H9 (cell line): Measurements from ENCODE around the gene ANKRD29. TPM values are rescaled to one million over a fixed set of nuclear protein-coding genes. Genes with fewer than 3 reads are reported as not detected.

ENCODE experiments used
- DNase-seq: peaks from one replicate; pipeline ENCODE4 v3.0.0-alpha.2; 2017
- H2AFZ ChIP-seq: one replicate; pipeline ENCODE4 v1.6.1; 2013; ENCODE audit warnings: mild to moderate bottlenecking, low read length, control low read depth, moderate library complexity
- H2AK5ac ChIP-seq: 2 replicates; pipeline ENCODE4 v1.6.1; 2013; ENCODE audit warnings: low read length, control low read depth, mixed read lengths; ENCODE audit not compliant: insufficient read length
- H2BK120ac ChIP-seq: one replicate; pipeline ENCODE4 v1.6.1; 2013; ENCODE audit warnings: low read depth, mild to moderate bottlenecking, low read length, control low read depth, inconsistent platforms; ENCODE audit not compliant: poor library complexity, severe bottlenecking
- H2BK12ac ChIP-seq: 2 replicates; pipeline ENCODE4 v1.6.1; 2013; ENCODE audit warnings: low read length, control low read depth, mixed read lengths, low read depth; ENCODE audit not compliant: insufficient read length
- H2BK15ac ChIP-seq: 2 replicates; pipeline ENCODE4 v1.6.1; 2013; ENCODE audit warnings: low read depth, low read length, control low read depth
- H2BK20ac ChIP-seq: one replicate; pipeline ENCODE4 v1.6.1; 2013; ENCODE audit warnings: low read depth, mild to moderate bottlenecking, low read length, control low read depth, inconsistent platforms; ENCODE audit not compliant: poor library complexity, severe bottlenecking
- H2BK5ac ChIP-seq: 2 replicates; pipeline ENCODE4 v1.6.1; 2013; ENCODE audit warnings: low read length, control low read depth, mixed read lengths; ENCODE audit not compliant: insufficient read length
- H3K14ac ChIP-seq: 2 replicates; pipeline ENCODE4 v1.6.1; 2013; ENCODE audit warnings: low read length, control low read depth; ENCODE audit not compliant: insufficient read depth
- H3K18ac ChIP-seq: 2 replicates; pipeline ENCODE4 v1.6.1; 2013; ENCODE audit warnings: low read depth, mild to moderate bottlenecking, mixed read lengths, low read length, control low read depth; ENCODE audit not compliant: insufficient read length
- H3K23ac ChIP-seq: 2 replicates; pipeline ENCODE4 v1.6.1; 2013; ENCODE audit warnings: low read length, control low read depth, mixed read lengths, low read depth; ENCODE audit not compliant: insufficient read length
- H3K23me2 ChIP-seq: 2 replicates; pipeline ENCODE4 v1.6.1; 2013; ENCODE audit warnings: low read depth, mild to moderate bottlenecking, mixed read lengths, low read length, control low read depth; ENCODE audit not compliant: insufficient read length, poor library complexity, severe bottlenecking
- H3K27ac ChIP-seq: 2 replicates; pipeline ENCODE4 v1.5.1; 2013; ENCODE audit warnings: low read length, control low read depth, mixed read lengths, low read depth; ENCODE audit not compliant: insufficient read length
- H3K27me3 ChIP-seq: 2 replicates; pipeline ENCODE4 v1.6.1; 2013; ENCODE audit warnings: low read length, control low read depth, inconsistent platforms; ENCODE audit not compliant: insufficient read depth
- H3K4ac ChIP-seq: 2 replicates; pipeline ENCODE4 v1.6.1; 2013; ENCODE audit warnings: low read depth, mild to moderate bottlenecking, control low read depth, inconsistent platforms, low read length, moderate library complexity
- H3K4me1 ChIP-seq: 2 replicates; pipeline ENCODE4 v1.6.1; 2013; ENCODE audit warnings: low read length, control low read depth, inconsistent platforms; ENCODE audit not compliant: insufficient read depth
- H3K4me2 ChIP-seq: 2 replicates; pipeline ENCODE4 v1.6.1; 2013; ENCODE audit warnings: low read length, control low read depth, mixed read lengths; ENCODE audit not compliant: insufficient read length, insufficient read depth
- H3K56ac ChIP-seq: 2 replicates; pipeline ENCODE4 v1.6.1; 2013; ENCODE audit warnings: low read depth, mild to moderate bottlenecking, mixed read lengths, low read length, control low read depth; ENCODE audit not compliant: insufficient read length
- H3K79me1 ChIP-seq: 2 replicates; pipeline ENCODE4 v1.6.1; 2013; ENCODE audit warnings: low read depth, mild to moderate bottlenecking, moderate library complexity, low read length, control low read depth, inconsistent platforms; ENCODE audit not compliant: insufficient read depth, poor library complexity, severe bottlenecking
- H3K79me2 ChIP-seq: 2 replicates; pipeline ENCODE4 v1.6.1; 2013; ENCODE audit warnings: low read length, control low read depth, inconsistent platforms; ENCODE audit not compliant: insufficient read depth
- H3K9ac ChIP-seq: 2 replicates; pipeline ENCODE4 v1.6.1; 2013; ENCODE audit warnings: low read length, control low read depth, mixed read lengths; ENCODE audit not compliant: insufficient read length; ENCODE audit errors: extremely low read depth
- H3K9me3 ChIP-seq: one replicate; pipeline ENCODE4 v1.6.1; 2013; ENCODE audit warnings: low read depth, low read length, inconsistent platforms; ENCODE audit not compliant: control insufficient read depth
- H3T11ph ChIP-seq: one replicate; pipeline ENCODE4 v1.6.1; 2013; ENCODE audit warnings: mild to moderate bottlenecking, low read length, control low read depth, inconsistent platforms
- H4K20me1 ChIP-seq: one replicate; pipeline ENCODE4 v1.6.1; 2013; ENCODE audit not compliant: control insufficient read depth, insufficient read length, insufficient read depth
- H4K5ac ChIP-seq: 2 replicates; pipeline ENCODE4 v1.6.1; 2013; ENCODE audit warnings: low read depth, mild to moderate bottlenecking, mixed read lengths, low read length, control low read depth; ENCODE audit not compliant: insufficient read length
- H4K8ac ChIP-seq: replicated peaks from 2 replicates; pipeline ENCODE4 v1.6.1; 2013; ENCODE audit warnings: low read length, control low read depth, mixed read lengths, low read depth; ENCODE audit not compliant: insufficient read length
- H4K91ac ChIP-seq: 2 replicates; pipeline ENCODE4 v1.6.1; 2013; ENCODE audit warnings: low read depth, mild to moderate bottlenecking, moderate library complexity, mixed read lengths, low read length, control low read depth; ENCODE audit not compliant: insufficient read length
- H3K27ac Mint-ChIP-seq, 3 experiments: 2 replicates in 2 of 3; 3 replicates in 1 of 3; pipeline ENCODE4 v1.8.0; 2020 to 2021; ENCODE audit warnings: mixed read lengths in 3 of 3, mild to moderate bottlenecking in 1 of 3, moderate library complexity in 1 of 3
- H3K27me3 Mint-ChIP-seq: 2 replicates; pipeline ENCODE4 v1.8.0; 2021; ENCODE audit warnings: low read depth, mild to moderate bottlenecking, moderate library complexity, mixed read lengths
- H3K36me3 Mint-ChIP-seq, 3 experiments: 2 replicates in 2 of 3; 3 replicates in 1 of 3; pipeline ENCODE4 v1.8.0; 2020 to 2021; ENCODE audit warnings: low read depth in 3 of 3, mixed read lengths in 3 of 3; ENCODE audit not compliant: insufficient read depth in 1 of 3
- H3K4me1 Mint-ChIP-seq, 2 experiments: 2 replicates each; pipeline ENCODE4 v1.8.0; 2020; ENCODE audit warnings: mixed read lengths in 2 of 2
- H3K4me3 Mint-ChIP-seq, 2 experiments: 2 replicates in 1 of 2; 3 replicates in 1 of 2; pipeline ENCODE4 v1.8.0; 2020 to 2021; ENCODE audit warnings: mild to moderate bottlenecking in 2 of 2, mixed read lengths in 2 of 2, moderate library complexity in 1 of 2
- H3K9me3 Mint-ChIP-seq, 2 experiments: 2 replicates in 1 of 2; 3 replicates in 1 of 2; pipeline ENCODE4 v1.8.0; 2020; ENCODE audit warnings: mild to moderate bottlenecking in 2 of 2, mixed read lengths in 2 of 2, moderate library complexity in 1 of 2
- CTCF ChIP-seq: fragments of 200-600 bp; sonication (generic); conservative IDR thresholded peaks from 3 replicates; pipeline ENCODE4 v1.8.0; 2021; ENCODE audit warnings: antibody characterized with exemption, mild to moderate bottlenecking
- total RNA-seq: library from RNA; stranded (reverse); gene quantifications from 2 replicates; pipeline ENCODE4 v1.2.1, GENCODE V29; 2021

The ANKRD29 gene
- total RNA-seq, 1 experiment from 2014 or later = 2.1 TPM

GRCh38 chr18:23550898-23551297 is 111.8 kb downstream of the ANKRD29 start:
- Histone ChIP-seq H3K27me3 (no peaks in the 10 kb centered on the region), H3K18ac (no peak overlapping the region), H3K14ac (no peak overlapping the region), H3K23me2 (no peaks in the 10 kb centered on the region), H3K79me1 (no peaks in the 10 kb centered on the region), H2BK15ac (no peak overlapping the region), H3K9me3 (no peaks in the 10 kb centered on the region), H3K4me2 (no peak overlapping the region), H3K23ac (no peak overlapping the region), H2BK120ac (no peak overlapping the region), H2BK12ac (no peak overlapping the region), H2BK5ac (no peak overlapping the region), H4K91ac (no peak overlapping the region), H4K20me1 (no peaks in the 10 kb centered on the region), H3K4ac (no peak overlapping the region), H3K4me1 (no peaks in the 10 kb centered on the region), H4K5ac (no peak overlapping the region), H3K56ac (no peak overlapping the region), H2AFZ (no peak overlapping the region), H3K79me2 (no peaks in the 10 kb centered on the region), H4K8ac (no peak overlapping the region), H3K9ac (no peak overlapping the region), H3K27ac (no peak overlapping the region), H3T11ph (no peak overlapping the region), H2AK5ac (no peak overlapping the region), H2BK20ac (no peak overlapping the region)
- peaks cover 27 to 86% (median 59%) of the 10 kb centered on the region in 3 experiments for H3K36me3 Mint-ChIP-seq
- no peaks in the 10 kb centered on the region for H3K27me3 Mint-ChIP-seq
- no peak overlapping the region for H3K4me3 Mint-ChIP-seq
- no peaks in the 10 kb centered on the region for H3K4me1 Mint-ChIP-seq
- TF ChIP-seq CTCF = no peak
- no peak for DNase-seq
- H3K9me3 Mint-ChIP-seq = no peaks in the 10 kb centered on the region
- H3K27ac Mint-ChIP-seq = peak overlapping the region in 1 of 3 experiments; percentile 61; a peak in 1 of 7 replicates

Other genes starting within 250 kb of the ANKRD29 start
- 30.8 and 34.6 TPM in 2 replicates for gene RIOK3, start 209.6 kb downstream of the ANKRD29 start, total RNA-seq
- gene RMC1, start 159.4 kb downstream of the ANKRD29 start, total RNA-seq = 20.9 and 21.3 TPM in 2 replicates
- 24.2 TPM in 2 replicates for gene NPC1, start 76.4 kb downstream of the ANKRD29 start, total RNA-seq
- 0.33 and 0.68 TPM in 2 replicates for gene LAMA3, start 26.5 kb upstream of the ANKRD29 start, total RNA-seq